Muscle layer of duodenum (tissue), 2 donors: Measurements from ENCODE around the gene HMGB1.
A peak's percentile ranks its signal among the peaks of the same experiment; 100 is the strongest.

ENCODE experiments used
- H3K27ac ChIP-seq: one replicate; pipeline ENCODE4 v1.7.0; 2013; ENCODE audit warnings: mild to moderate bottlenecking, low read length
- H3K27me3 ChIP-seq: one replicate; pipeline ENCODE4 v1.7.0; 2013; ENCODE audit warnings: low read depth, mild to moderate bottlenecking, control low read depth, low read length
- H3K36me3 ChIP-seq, 2 donors: one replicate each; pipeline ENCODE4 v1.7.0; 2013; ENCODE audit warnings: low read length in 2 of 2, control low read depth in 1 of 2, mild to moderate bottlenecking in 1 of 2; ENCODE audit not compliant: insufficient read depth in 2 of 2, control insufficient read depth in 1 of 2
- H3K4me1 ChIP-seq, 2 donors: one replicate each; pipeline ENCODE4 v1.7.0; 2013; ENCODE audit warnings: low read length in 2 of 2, mild to moderate bottlenecking in 2 of 2, control low read depth in 1 of 2, moderate library complexity in 1 of 2; ENCODE audit not compliant: insufficient read depth in 2 of 2, control insufficient read depth in 1 of 2
- H3K4me3 ChIP-seq, 2 donors: one replicate each; pipeline ENCODE4 v1.7.0; 2013; ENCODE audit warnings: low read length in 2 of 2, low read depth in 1 of 2, mild to moderate bottlenecking in 1 of 2
- H3K9me3 ChIP-seq, 2 donors: one replicate each; pipeline ENCODE4 v1.7.0; 2013; ENCODE audit warnings: low read length in 2 of 2, control low read depth in 1 of 2, mild to moderate bottlenecking in 1 of 2; ENCODE audit not compliant: control insufficient read depth in 1 of 2
- donor health status: healthy.

The HMGB1 gene

DNA sequence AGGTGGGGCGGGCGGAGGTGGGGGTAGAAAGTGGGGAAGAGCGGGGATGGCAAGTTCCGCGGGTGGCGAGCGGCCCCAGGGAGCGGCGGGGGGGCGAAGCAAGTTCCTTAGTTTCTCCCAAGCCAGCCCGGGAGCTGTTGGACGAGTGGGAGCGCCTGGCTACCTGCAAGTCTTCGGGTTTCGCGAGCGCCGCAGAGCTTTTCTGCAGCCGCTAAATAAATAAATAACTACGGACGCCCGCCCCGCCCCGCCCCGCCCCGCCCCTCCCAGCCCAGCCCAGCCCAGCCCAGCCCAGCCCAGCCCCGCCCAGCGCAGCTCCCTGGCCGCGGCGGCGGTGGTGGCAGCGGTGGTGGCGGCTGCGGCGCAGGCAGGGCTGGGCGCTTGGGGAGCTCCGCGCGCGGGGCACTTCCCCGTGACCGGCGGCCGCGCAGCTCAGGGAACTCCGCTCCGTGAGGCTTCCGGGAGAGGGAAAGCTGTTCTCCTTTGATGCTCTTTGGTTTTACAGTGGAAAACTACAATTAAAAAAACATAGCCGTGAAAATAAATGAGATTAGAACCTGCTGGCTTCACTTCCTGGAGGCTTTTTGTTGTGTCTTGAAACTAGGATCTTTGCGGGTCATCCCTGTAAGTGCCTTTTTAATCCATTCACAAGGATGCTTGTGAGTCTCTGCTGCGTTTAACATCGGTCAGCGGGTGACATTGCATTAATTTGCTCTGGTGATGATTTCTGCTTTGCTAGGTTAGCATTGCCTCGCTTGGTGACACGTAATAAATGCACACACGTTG is 43.5 kb downstream of the HMGB1 start, which contains the start of gene UBE2L5:
Gene UBE2L5 (plus strand): TSS at position 440 of the 786 bp plus-strand sequence. CDS start 5,498 bp downstream, outside the sequence.
- Histone ChIP-seq H3K4me1 (peaks cover 8 to 20% of the 10 kb centered on the region in 2 donors), H3K36me3 (no peaks in the 10 kb centered on the region), H3K4me3 (peak within 1 kb of the TSS; percentile 71 to 88), H3K27me3 (no peaks in the 10 kb centered on the region), H3K27ac (peak within 1 kb of the TSS; percentile 95), H3K9me3 (no peaks in the 10 kb centered on the region)

DNA sequence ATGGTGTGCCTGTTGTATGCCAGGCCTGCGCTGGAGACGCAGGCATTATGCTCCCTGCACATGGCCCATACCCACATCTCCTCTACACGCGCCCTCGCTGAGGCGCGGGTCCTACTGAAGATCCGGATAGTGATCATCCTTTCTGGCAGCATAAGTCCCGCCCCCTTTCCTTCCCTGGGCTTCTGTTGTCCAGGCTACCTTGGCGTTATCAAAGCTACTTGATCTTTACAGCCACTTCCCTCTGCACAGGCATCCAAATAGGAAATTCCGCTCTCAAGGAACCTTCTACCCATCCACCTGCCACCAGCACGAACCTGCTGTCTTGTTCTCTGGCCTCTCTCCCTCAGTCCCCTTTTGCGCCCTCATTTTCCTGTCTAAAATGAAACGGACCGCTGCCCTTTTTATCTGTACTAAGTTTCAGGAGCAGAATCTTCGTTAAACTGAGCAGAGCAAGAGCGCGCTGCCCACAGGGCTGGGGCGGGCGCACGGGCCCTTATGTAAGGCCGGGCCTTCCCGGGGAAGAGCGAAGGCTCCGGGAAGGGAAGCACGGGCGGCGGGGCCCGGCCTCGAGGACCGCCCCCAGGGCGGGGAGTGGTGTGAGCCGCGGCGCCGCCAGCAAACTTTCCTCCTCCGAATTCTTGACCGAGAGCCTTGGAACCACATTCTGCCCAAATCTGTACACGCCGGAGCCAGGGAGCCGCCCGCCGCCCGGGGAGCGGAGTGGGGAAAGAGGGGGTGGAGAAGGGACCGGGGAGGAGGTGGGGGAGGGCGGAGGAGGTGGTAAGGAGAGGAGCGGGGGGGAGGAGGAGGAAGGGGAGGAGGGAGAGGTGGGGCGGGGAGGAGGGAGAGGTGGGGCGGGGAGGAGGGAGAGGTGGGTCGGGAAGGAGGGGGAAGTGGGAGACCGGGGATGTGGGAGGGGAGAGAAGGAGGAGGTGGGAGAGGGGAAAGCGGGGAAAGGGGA is 44.4 kb downstream of the HMGB1 start:
- Histone ChIP-seq H3K27me3 (no peaks in the 10 kb centered on the region), H3K4me1 (peaks cover 8 to 20% of the 10 kb centered on the region in 2 donors), H3K36me3 (no peaks in the 10 kb centered on the region), H3K4me3 (peak overlapping the region; percentile 71 to 88), H3K27ac (peak overlapping the region; percentile 95), H3K9me3 (no peaks in the 10 kb centered on the region)

- no peaks in the 10 kb centered on the region for H3K9me3 ChIP-seq
- H3K27ac ChIP-seq = no peak overlapping the region
- no peaks in the 10 kb centered on the region for H3K27me3 ChIP-seq
- peaks cover 8 to 20% of the 10 kb centered on the region in 2 donors for H3K4me1 ChIP-seq
- H3K36me3 ChIP-seq = no peaks in the 10 kb centered on the region
- no peak overlapping the region for H3K4me3 ChIP-seq
Measured at GRCh38 chr13:30418717-30419459, 46.8 kb downstream of the HMGB1 start.

DNA sequence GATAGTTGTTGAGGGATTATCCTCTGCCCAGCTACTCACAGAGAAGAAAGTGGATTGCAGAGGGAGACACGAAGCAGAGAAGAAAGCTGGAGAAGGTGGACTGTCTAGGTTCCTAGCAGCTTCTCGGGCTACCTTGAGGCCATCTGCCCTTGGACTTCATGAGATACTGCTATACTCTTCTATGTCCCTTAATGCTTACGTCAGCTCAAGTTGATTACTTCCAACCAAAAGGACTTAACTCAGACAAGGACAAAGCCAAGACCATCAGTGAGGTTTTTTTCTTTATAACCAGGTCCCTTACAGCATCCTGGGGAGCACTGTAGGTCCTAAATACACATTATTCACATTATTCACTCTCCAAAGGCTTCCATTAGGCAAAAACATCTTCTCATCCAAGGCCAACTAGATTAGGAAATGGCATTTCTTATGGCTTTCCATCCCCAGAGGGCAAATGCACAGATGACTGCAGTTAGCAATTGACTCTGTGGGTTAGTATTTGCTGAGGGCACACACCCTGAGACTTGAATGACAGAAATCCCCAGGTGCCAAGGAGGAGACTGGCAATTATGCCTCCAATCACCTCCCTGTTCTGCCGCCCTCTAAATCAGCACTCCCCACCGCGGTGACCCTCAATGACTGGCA is 47.5 kb downstream of the HMGB1 start:
- Histone ChIP-seq H3K27me3 (no peaks in the 10 kb centered on the region), H3K4me3 (no peak overlapping the region), H3K4me1 (peaks cover 8 to 13% of the 10 kb centered on the region in 2 donors), H3K27ac (no peak overlapping the region), H3K36me3 (no peaks in the 10 kb centered on the region), H3K9me3 (no peaks in the 10 kb centered on the region)

DNA sequence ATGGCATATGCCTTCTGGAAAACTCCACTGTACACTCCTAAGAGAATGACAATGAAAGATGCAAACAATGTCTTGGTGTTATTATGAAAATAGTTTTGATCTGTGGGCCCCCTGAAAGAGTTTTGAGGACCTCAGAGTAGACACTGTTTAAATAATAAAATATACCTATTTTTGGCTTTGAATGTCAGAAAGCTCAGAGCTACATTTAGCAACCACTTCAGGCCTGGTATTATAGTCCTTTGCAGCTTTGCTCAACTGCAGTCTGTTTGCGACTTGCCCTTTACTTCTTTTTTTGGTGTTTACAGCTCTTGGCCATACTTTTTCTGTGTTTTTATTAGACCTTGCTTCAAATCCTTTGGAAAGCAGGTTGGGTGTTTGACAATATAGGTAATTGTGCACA is 49.3 kb downstream of the HMGB1 start:
- H3K4me1 ChIP-seq = peaks cover 8 to 9% of the 10 kb centered on the region in 2 donors
- no peak overlapping the region for H3K27ac ChIP-seq
- H3K4me3 ChIP-seq = no peak overlapping the region
- no peaks in the 10 kb centered on the region for H3K27me3 ChIP-seq
- no peaks in the 10 kb centered on the region for H3K36me3 ChIP-seq
- no peaks in the 10 kb centered on the region for H3K9me3 ChIP-seq

DNA sequence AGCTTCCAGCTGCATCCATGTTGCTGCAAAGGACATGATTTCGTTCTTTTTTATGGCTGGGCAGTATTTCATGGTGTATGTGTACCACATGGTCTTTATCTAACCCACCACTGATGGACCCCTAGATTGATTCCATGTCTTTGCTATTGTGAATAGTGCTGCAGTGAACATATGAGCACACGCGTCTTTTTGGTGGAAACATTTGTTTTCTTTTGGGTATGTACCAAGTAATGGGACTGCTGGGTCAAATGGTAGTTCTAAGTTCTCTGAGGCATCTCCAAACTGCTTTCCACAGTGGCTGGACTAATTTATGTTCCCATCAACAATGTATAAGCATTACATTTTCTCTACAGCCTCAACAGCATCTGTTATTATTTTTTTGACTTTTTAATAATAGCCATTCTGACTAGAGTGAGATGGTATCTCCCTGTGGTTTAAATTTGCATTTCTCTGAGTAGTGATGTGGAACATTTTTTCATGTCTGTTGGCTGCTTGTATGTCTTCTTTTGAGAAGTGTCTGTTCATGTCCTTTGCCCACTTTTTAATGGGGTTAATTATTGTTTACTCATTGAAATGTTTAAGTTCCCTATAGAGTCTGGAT is 50.2 kb downstream of the HMGB1 start:
- no peaks in the 10 kb centered on the region for H3K27me3 ChIP-seq
- H3K36me3 ChIP-seq = no peaks in the 10 kb centered on the region
- no peaks in the 10 kb centered on the region for H3K9me3 ChIP-seq
- H3K4me1 ChIP-seq = peaks cover under 1 to 2% of the 10 kb centered on the region in 2 donors
- no peak overlapping the region for H3K27ac ChIP-seq
- no peak overlapping the region for H3K4me3 ChIP-seq

- H3K9me3 ChIP-seq = no peaks in the 10 kb centered on the region
- no peaks in the 10 kb centered on the region for H3K27me3 ChIP-seq
- peaks cover 0 to 6% of the 10 kb centered on the region in 2 donors for H3K4me1 ChIP-seq
- no peaks in the 10 kb centered on the region for H3K36me3 ChIP-seq
- H3K4me3 ChIP-seq = no peak overlapping the region
- no peak overlapping the region for H3K27ac ChIP-seq
Measured at GRCh38 chr13:30413842-30414241, 51.9 kb downstream of the HMGB1 start.

- no peak overlapping the region for H3K27ac ChIP-seq
- H3K4me3 ChIP-seq = no peak overlapping the region
- peaks cover 0 to 11% of the 10 kb centered on the region in 2 donors for H3K4me1 ChIP-seq
- no peaks in the 10 kb centered on the region for H3K27me3 ChIP-seq
- no peaks in the 10 kb centered on the region for H3K9me3 ChIP-seq
- no peaks in the 10 kb centered on the region for H3K36me3 ChIP-seq
Measured at GRCh38 chr13:30412346-30412745, 53.4 kb downstream of the HMGB1 start.

- Histone ChIP-seq H3K27ac (no peak overlapping the region), H3K4me3 (no peak overlapping the region), H3K4me1 (peaks cover 0 to 11% of the 10 kb centered on the region in 2 donors), H3K9me3 (no peaks in the 10 kb centered on the region), H3K27me3 (no peaks in the 10 kb centered on the region), H3K36me3 (no peaks in the 10 kb centered on the region)
Measured at GRCh38 chr13:30410705-30411125, 55.0 kb downstream of the HMGB1 start.
